GM12878 (cell line): ENCODE measurements around the gene NIN. TPM values are rescaled to one million over a fixed set of nuclear protein-coding genes. Genes with fewer than 3 reads are reported as not detected.

Experiments
- ATAC-seq: fragments of 200-7000 bp; cut with Tn5 transposase; 3 replicates; pipeline ENCODE4 v1.9.1; 2020; ENCODE audit warnings: mild to moderate bottlenecking, moderate library complexity
- BruUV-seq: library from RNA; stranded (reverse); fragments of 400-500 nt; replicated peaks from 2 replicates; lab custom pipeline; 2021; lab: Mats Ljungman, UMichigan
- CTCF ChIA-PET: fragments of 300-600 bp; sonication (Branson Sonifier 250); formaldehyde crosslinking; extraction: SDS; loops from one replicate; lab custom pipeline; 2021; ENCODE audit warnings: inconsistent platforms; lab: Yijun Ruan, JAX
- POLR2A ChIA-PET: fragments of 350-600 bp; formaldehyde crosslinking; extraction: SDS; loops from one replicate; lab custom pipeline; 2021; ENCODE audit warnings: inconsistent platforms; lab: Charles Lee
- RAD21 ChIA-PET: fragments of 300-600 bp; sonication (Branson Sonifier 250); formaldehyde crosslinking; loops from one replicate; lab custom pipeline; 2023; ENCODE audit warnings: antibody characterized with exemption; ENCODE audit not compliant: unreplicated experiment; lab: Charles Lee
- SMC1A ChIA-PET: fragments of 300-600 bp; sonication (Branson Sonifier 250); formaldehyde crosslinking; loops from one replicate; lab custom pipeline; 2023; ENCODE audit not compliant: unreplicated experiment, uncharacterized antibody; lab: Charles Lee
- DNase-seq: peaks from one replicate; pipeline ENCODE4 v3.0.0-alpha.2; 2011; ENCODE audit warnings: low read depth, low spot score
- FAIRE-seq: peaks from 3 replicates; lab custom pipeline; 2011; peaks lifted over from hg19 to GRCh38; lab: Jason Lieb, UNC
- H2AFZ ChIP-seq: 2 replicates; pipeline ENCODE4 v1.6.0; 2011; ENCODE audit warnings: low read depth, low read length, control low read depth; ENCODE audit not compliant: control insufficient read depth
- H3K27ac ChIP-seq: 2 replicates; pipeline ENCODE4 v1.5.1; 2011; ENCODE audit warnings: control low read depth; ENCODE audit not compliant: control insufficient read depth, insufficient read depth
- H3K27me3 ChIP-seq, 2 experiments: replicated peaks in 1 of 2; 2 replicates each; pipeline versions ENCODE4 v1.6.0 to v1.6.1; 2011; ENCODE audit warnings: low read length in 1 of 2; ENCODE audit not compliant: control insufficient read depth in 2 of 2, insufficient read depth in 2 of 2
- H3K36me3 ChIP-seq, 2 experiments: 2 replicates each; pipeline ENCODE4 v1.5.1; 2011; ENCODE audit warnings: low read length in 1 of 2; ENCODE audit not compliant: control insufficient read depth in 2 of 2, insufficient read depth in 2 of 2
- H3K4me1 ChIP-seq: 2 replicates; pipeline ENCODE4 v1.6.1; 2011; ENCODE audit warnings: mild to moderate bottlenecking, low read length, moderate library complexity, mixed read lengths; ENCODE audit not compliant: control insufficient read depth, insufficient read depth
- H3K4me2 ChIP-seq: 2 replicates; pipeline ENCODE4 v1.6.0; 2011; ENCODE audit warnings: control low read depth; ENCODE audit not compliant: control insufficient read depth, insufficient read depth
- H3K4me3 ChIP-seq: fragments of 200-600 bp; sonication (generic); 2 replicates; pipeline ENCODE4 v1.5.1; 2016
- H3K79me2 ChIP-seq: 2 replicates; pipeline ENCODE4 v1.6.0; 2011; ENCODE audit warnings: low read length; ENCODE audit not compliant: control insufficient read depth, insufficient read depth
- H3K9ac ChIP-seq: 2 replicates; pipeline ENCODE4 v1.8.0; 2011; ENCODE audit warnings: low read length, control low read depth, mixed read lengths; ENCODE audit not compliant: control insufficient read depth, insufficient read depth
- H3K9me3 ChIP-seq: replicated peaks from 3 replicates; pipeline ENCODE4 v1.5.1; 2011; ENCODE audit warnings: mild to moderate bottlenecking, low read length; ENCODE audit not compliant: control insufficient read depth, insufficient read depth
- H4K20me1 ChIP-seq: 2 replicates; pipeline ENCODE4 v1.6.0; 2011; ENCODE audit not compliant: control insufficient read depth, insufficient read depth
- ATF3 ChIP-seq: IDR thresholded peaks from 2 replicates; pipeline ENCODE4 v1.6.1; 2011; ENCODE audit warnings: low read depth, mild to moderate bottlenecking, low read length, moderate library complexity, borderline replicate concordance; ENCODE audit errors: extremely low read depth
- BMI1 ChIP-seq: fragments of 450-650 bp; IDR thresholded peaks from 2 replicates; pipeline ENCODE4 v1.6.1; 2016; ENCODE audit warnings: mild to moderate bottlenecking, moderate library complexity, borderline replicate concordance
- CEBPZ ChIP-seq: fragments of 150-350 bp; IDR thresholded peaks from 2 replicates; pipeline ENCODE4 v1.6.1; 2016; ENCODE audit warnings: low read depth, low read length
- HDGF ChIP-seq: fragments of 450-650 bp; IDR thresholded peaks from 2 replicates; pipeline ENCODE4 v1.6.1; 2016; ENCODE audit warnings: antibody characterized with exemption
- MTA3 ChIP-seq: IDR thresholded peaks from 2 replicates; pipeline ENCODE4 v1.6.1; 2012; ENCODE audit warnings: low read length, inconsistent platforms, borderline replicate concordance
- MXI1 ChIP-seq: fragments of 150-350 bp; IDR thresholded peaks from 2 replicates; pipeline ENCODE4 v1.6.1; 2011; ENCODE audit warnings: low read depth, mild to moderate bottlenecking, inconsistent platforms, low read length, improper control_type of control experiment
- PAX8 ChIP-seq: fragments of 450-650 bp; IDR thresholded peaks from 2 replicates; pipeline ENCODE4 v1.6.1; 2017; ENCODE audit warnings: mild to moderate bottlenecking, moderate library complexity
- RUNX3 ChIP-seq: IDR thresholded peaks from 2 replicates; pipeline ENCODE4 v1.6.1; 2012; ENCODE audit warnings: low read length, inconsistent platforms
- SP1 ChIP-seq: IDR thresholded peaks from one replicate; pipeline ENCODE4 v1.6.1; 2011; ENCODE audit warnings: low read depth, low read length
- TAF1 ChIP-seq: IDR thresholded peaks from 2 replicates; pipeline ENCODE4 v1.6.1; 2011; ENCODE audit warnings: mild to moderate bottlenecking, low read depth, low read length, borderline replicate concordance
- TCF12 ChIP-seq: IDR thresholded peaks from 2 replicates; pipeline ENCODE4 v1.6.1; 2011; ENCODE audit warnings: low read depth, mild to moderate bottlenecking, low read length
- WGBS: methylation state at CpG from one replicate; pipeline ENCODE4 v1.1.6; 2016; ENCODE audit warnings: low lambda C conversion rate; ENCODE audit not compliant: insufficient replicate concordance, insufficient coverage; ENCODE audit errors: missing lambda C conversion rate; 5-methylcytosine and 5-hydroxymethylcytosine counted together
- in situ Hi-C: fragments of 300-500 bp; cut with MboI; formaldehyde crosslinking; loops from 9 replicates; pipeline ENCODE4 v1.14.3; 2018; ENCODE audit warnings: mixed read lengths
- intact Hi-C: fragments of 100-400 bp; cut with micrococcal nuclease; formaldehyde crosslinking; loops from one replicate; pipeline ENCODE4 v1.14.2; 2022; ENCODE audit not compliant: unreplicated experiment
- polyA plus RNA-seq, 11 experiments: library from polyadenylated mRNA; depleted of rRNA in 4 of 11; unstranded in 6 of 11; stranded (reverse) in 5 of 11; fragments of >200 nt; fragmentation: Nextera tagmentation in 4 of 11; fragmentation: Illumina TruSeq in 1 of 11; extraction: Ambion mirVana in 4 of 11; extraction: Trizol in 1 of 11; gene quantifications; 1 replicate in 1 of 11; 2 replicates in 10 of 11; pipeline versions ENCODE4 v1.2.1 to v1.2.3, GENCODE V29; 2011 to 2016; ENCODE audit warnings: inconsistent platforms in 2 of 11, missing spikeins in 2 of 11, low read depth in 1 of 11
- total RNA-seq, 4 experiments: library from RNA; depleted of rRNA in 3 of 4; stranded (reverse); fragments of >200 nt in 3 of 4; fragmentation: Illumina TruSeq in 1 of 4; extraction: Trizol in 1 of 4; gene quantifications; 2 replicates each; pipeline versions ENCODE4 v1.2.1 to v1.2.3, GENCODE V29; 2013 to 2021

NIN gene
- total and polyA plus RNA-seq, 10 of the 15 experiments (the other 5 are each of a cell fraction or from before 2014, with no cell fraction given), result 16.2 to 135 (median 70.3) TPM

GRCh38 chr14:50834802-50835276 is 3.9 kb upstream of the NIN start:
- WGBS, result 72% methylated on average over 5 of the region's 5 CpGs
- RAD21 ChIA-PET, result interaction anchor here (1.2 kb wide), 2 partner anchors 24 to 26 kb away, joined by 3 to 5 read pairs; no protein-coding TSS in a partner anchor
- CTCF ChIA-PET, result interaction anchor here (1.9 kb wide), 1 partner anchor 25 kb away, joined by 12 read pairs; no protein-coding TSS in a partner anchor
- no peaks in the 10 kb centered on the region for H3K27me3 ChIP-seq
- TF ChIP-seq MTA3 (0 out of 2 replicates have a peak, but pooled peaks have one; percentile 23), RUNX3 (no peak), TAF1 (no peak), TCF12 (no peak)
- peak overlapping the region; percentile 26 for H3K4me2 ChIP-seq
- peaks cover 24% of the 10 kb centered on the region for H3K4me1 ChIP-seq
- FAIRE-seq (no peak), DNase-seq (no peak), ATAC-seq (no peak)
- no peaks in the 10 kb centered on the region for H3K9me3 ChIP-seq
- peak overlapping the region; percentile 51 for H3K27ac ChIP-seq
- H3K36me3 ChIP-seq, result no peaks in the 10 kb centered on the region
- peak overlapping the region; percentile 86 for H2AFZ ChIP-seq
- POLR2A ChIA-PET, result interaction anchor here (1.7 kb wide), 1 partner anchor 25 kb away, joined by 6 read pairs; no protein-coding TSS in a partner anchor
- SMC1A ChIA-PET, result interaction anchor here (0.9 to 5.8 kb wide), 3 partner anchors 11 to 24 kb away, joined by 3 to 48 read pairs (median 3); no protein-coding TSS in a partner anchor
- intact Hi-C loops, result loop anchor here (1.0 kb wide), 1 partner anchor 24 kb away; no protein-coding TSS in a partner anchor
- H4K20me1 ChIP-seq, result no peaks in the 10 kb centered on the region
- no peak overlapping the region for H3K4me3 ChIP-seq
- in situ Hi-C loops, result no loop called here
- no TSS peak for BruUV-seq
- H3K79me2 ChIP-seq, result peaks cover 27% of the 10 kb centered on the region
- H3K9ac ChIP-seq, result no peak overlapping the region

GRCh38 chr14:50832935-50833630 is 2.1 kb upstream of the NIN start:
- no peak for ATAC-seq
- Histone ChIP-seq H3K9me3 (no peaks in the 10 kb centered on the region), H4K20me1 (0 out of 2 replicates have a peak, but pooled peaks cover 4% of the 10 kb centered on the region), H3K4me2 (no peak overlapping the region), H3K79me2 (peaks cover 44% of the 10 kb centered on the region), H3K9ac (no peak overlapping the region), H3K36me3 (0 out of 4 replicates have a peak, but pooled peaks cover 0 to 2% of the 10 kb centered on the region in 2 experiments), H2AFZ (no peak overlapping the region), H3K27me3 (no peaks in the 10 kb centered on the region), H3K27ac (no peak overlapping the region), H3K4me1 (peaks cover 19% of the 10 kb centered on the region), H3K4me3 (no peak overlapping the region)
- BruUV-seq, result no TSS peak
- no peak for DNase-seq
- CTCF ChIA-PET, result interaction anchor here (1.0 to 9.2 kb wide), 3 partner anchors 25 to 55 kb away, joined by 3 to 98 read pairs (median 4); no protein-coding TSS in a partner anchor
- in situ Hi-C loops (no loop called here), intact Hi-C loops (no loop called here)
- SMC1A ChIA-PET, result interaction anchor here (1.1 to 1.4 kb wide), 2 partner anchors 33 to 39 kb away, joined by 3 read pairs; no protein-coding TSS in a partner anchor
- RAD21 ChIA-PET, result interaction anchor here (1.4 kb wide), 1 partner anchor 27 kb away, joined by 3 read pairs; no protein-coding TSS in a partner anchor
- POLR2A ChIA-PET, result interaction anchor here (0.9 to 4.0 kb wide), 3 partner anchors 11 to 41 kb away, joined by 3 to 32 read pairs (median 4); no protein-coding TSS in a partner anchor
- no peak for FAIRE-seq
- 98% methylated on average over 6 of the region's 6 CpGs for WGBS
- TF ChIP-seq CEBPZ, result no peak
- TF ChIP-seq PAX8, result no peak
- TF ChIP-seq MXI1, result no peak
- TF ChIP-seq ATF3, result no peak
- no peak for TF ChIP-seq HDGF
- no peak for TF ChIP-seq TAF1
- TF ChIP-seq SP1, result no peak
- no peak for TF ChIP-seq BMI1
- TF ChIP-seq RUNX3, result no peak
